Smooth muscle cell (in vitro differentiated cells): Measurements from ENCODE around the gene ZNF362. TPM values are rescaled to one million over a fixed set of nuclear protein-coding genes. Genes with fewer than 3 reads are reported as not detected.

Experiments
- DNase-seq: peaks from one replicate; lab custom pipeline; 2025; ENCODE audit not compliant: unreplicated experiment; lab: John Stamatoyannopoulos, UW
- H2AFZ ChIP-seq: fragments of 200-600 bp; sonication (generic); 2 replicates; pipeline ENCODE4 v1.6.0; 2016; ENCODE audit warnings: antibody characterized with exemption, low read depth, mild to moderate bottlenecking
- H3F3A ChIP-seq: fragments of 200-600 bp; sonication (generic); 2 replicates; pipeline ENCODE4 v1.6.0; 2017; ENCODE audit warnings: antibody characterized with exemption, low read depth
- H3K27ac ChIP-seq: fragments of 200-600 bp; sonication (generic); 2 replicates; pipeline ENCODE4 v1.5.1; 2016; ENCODE audit warnings: low read depth, mild to moderate bottlenecking
- H3K27me3 ChIP-seq: fragments of 200-600 bp; sonication (generic); 2 replicates; pipeline ENCODE4 v1.6.1; 2016; ENCODE audit warnings: low read depth, mild to moderate bottlenecking
- H3K36me3 ChIP-seq: fragments of 200-600 bp; sonication (generic); 2 replicates; pipeline ENCODE4 v1.5.1; 2016; ENCODE audit warnings: low read depth
- H3K4me1 ChIP-seq: fragments of 200-600 bp; sonication (generic); 2 replicates; pipeline ENCODE4 v1.5.1; 2016; ENCODE audit warnings: low read depth
- H3K4me2 ChIP-seq: fragments of 200-600 bp; sonication (generic); 2 replicates; pipeline ENCODE4 v1.6.0; 2016; ENCODE audit warnings: mild to moderate bottlenecking
- H3K4me3 ChIP-seq: fragments of 200-600 bp; sonication (generic); 2 replicates; pipeline ENCODE4 v1.5.1; 2016; ENCODE audit warnings: mild to moderate bottlenecking
- H3K79me2 ChIP-seq: fragments of 200-600 bp; sonication (generic); 2 replicates; pipeline ENCODE4 v1.6.0; 2016; ENCODE audit warnings: low read depth, mild to moderate bottlenecking
- H3K9ac ChIP-seq: fragments of 200-600 bp; sonication (generic); 2 replicates; pipeline ENCODE4 v1.6.0; 2016; ENCODE audit warnings: low read depth
- H3K9me3 ChIP-seq: fragments of 200-600 bp; sonication (generic); replicated peaks from 2 replicates; pipeline ENCODE4 v1.5.1; 2016; ENCODE audit warnings: low read depth
- H4K20me1 ChIP-seq: fragments of 200-600 bp; sonication (generic); 2 replicates; pipeline ENCODE4 v1.6.0; 2016; ENCODE audit warnings: low read depth
- CTCF ChIP-seq: fragments of 200-600 bp; sonication (generic); IDR thresholded peaks from 2 replicates; pipeline ENCODE4 v1.5.1; 2017; ENCODE audit warnings: borderline replicate concordance, mild to moderate bottlenecking, antibody characterized with exemption; ENCODE audit not compliant: insufficient read depth, poor library complexity, severe bottlenecking
- WGBS: methylation state at CpG from one replicate; pipeline ENCODE4 v1.1.7; 2016; ENCODE audit warnings: low lambda C conversion rate; 5-methylcytosine and 5-hydroxymethylcytosine counted together
- microRNA counts: library from miRNA; unstranded; fragments of <30 nt; microRNA quantifications from one replicate; lab custom pipeline; 2016
- microRNA-seq: library from miRNA; unstranded; fragments of <30 nt; microRNA quantifications from one replicate; pipeline ENCODE4, GENCODE V29; 2016; ENCODE audit warnings: borderline number of aligned reads
- polyA plus RNA-seq: library from polyadenylated mRNA; unstranded; fragments of >200 nt; fragmentation: Nextera tagmentation; extraction: Ambion mirVana; gene quantifications from 2 replicates; pipeline ENCODE4 v1.2.1, GENCODE V29; 2016
- small RNA-seq: library from RNA; depleted of rRNA; stranded (forward); fragments of <200 nt; gene quantifications from one replicate; pipeline ENCODE3, GENCODE V24; 2014
- total RNA-seq: library from RNA; depleted of rRNA; stranded (reverse); fragments of >200 nt; gene quantifications from 2 replicates; pipeline ENCODE4 v1.2.3, GENCODE V29; 2014

The ZNF362 gene
- total and polyA plus RNA-seq, 2 experiments from 2014 or later: 30.0 to 38.2 TPM

- TF ChIP-seq CTCF: no peak
- H3K27ac ChIP-seq: peak overlapping the region; percentile 57
- H4K20me1 ChIP-seq: peaks cover 32% of the 10 kb centered on the region
- peaks cover 45% of the 10 kb centered on the region for H3K79me2 ChIP-seq
- H3K4me3 ChIP-seq: peak overlapping the region; percentile 68
- WGBS: 1% methylated on average over 52 of the region's 104 CpGs
- H3K4me2 ChIP-seq: peak overlapping the region; percentile 94
- peak overlapping the region; percentile 66 for H3K9ac ChIP-seq
- H3K27me3 ChIP-seq: no peaks in the 10 kb centered on the region
- peaks cover 52% of the 10 kb centered on the region for H3K4me1 ChIP-seq
- H3K36me3 ChIP-seq: no peaks in the 10 kb centered on the region
- peak; percentile 49 for DNase-seq
- H2AFZ ChIP-seq: peak overlapping the region; percentile 93
- no peaks in the 10 kb centered on the region for H3K9me3 ChIP-seq
- H3F3A ChIP-seq: peaks cover 15% of the 10 kb centered on the region
Observed at GRCh38 chr1:33349778-33350610, 93.7 kb downstream of the ZNF362 start.

MicroRNAs encoded within 50 kb of the gene (microRNA counts, 767-probe panel; counts per million panel counts)
- microRNA hsa-miR-3605-5p (lab: Ali Mortazavi, UCI): 183 counts per million

Small RNAs within 50 kb of the gene (microRNA-seq; reads per million reads assigned to microRNA genes)
- gene MIR3605: 72.5 reads per million, percentile 50 among the genes with 10 or more reads in this experiment

Small RNAs within 50 kb of the gene (small RNA-seq; reads per million reads assigned to genes)
- gene RN7SKP16: 0.37 reads per million, percentile 11 among the genes with 10 or more reads in this experiment

Other genes starting within 250 kb of the ZNF362 start
- gene AK2, start 219.6 kb upstream of the ZNF362 start, total RNA-seq: 89.8 and 132 TPM in 2 replicates
- 121 and 142 TPM in 2 replicates for gene AK2, start 219.6 kb upstream of the ZNF362 start, polyA plus RNA-seq
- 7.9 and 16.3 TPM in 2 replicates for gene AZIN2, start 175.3 kb upstream of the ZNF362 start, total RNA-seq
- gene AZIN2, start 175.3 kb upstream of the ZNF362 start, polyA plus RNA-seq: 21.5 and 33.5 TPM in 2 replicates
- 1.3 TPM in 2 replicates for gene TRIM62, start 74.4 kb upstream of the ZNF362 start, total RNA-seq
- 3.6 and 3.9 TPM in 2 replicates for gene TRIM62, start 74.4 kb upstream of the ZNF362 start, polyA plus RNA-seq
- gene A3GALT2, start 64.6 kb downstream of the ZNF362 start, total RNA-seq: not detected in 2 replicates
- gene A3GALT2, start 64.6 kb downstream of the ZNF362 start, polyA plus RNA-seq: not detected in 2 replicates
- 42.4 and 54.9 TPM in 2 replicates for gene PHC2, start 174.6 kb downstream of the ZNF362 start, total RNA-seq
- 90.9 and 109 TPM in 2 replicates for gene PHC2, start 174.6 kb downstream of the ZNF362 start, polyA plus RNA-seq
- gene ZSCAN20, start 216.2 kb downstream of the ZNF362 start, total RNA-seq: 3.8 and 9.0 TPM in 2 replicates
- 0.84 and 2.3 TPM in 2 replicates for gene ZSCAN20, start 216.2 kb downstream of the ZNF362 start, polyA plus RNA-seq